H1 (cell line): ENCODE data around the gene KIF4A. TPM values are rescaled to one million over a fixed set of nuclear protein-coding genes. Genes with fewer than 3 reads are reported as not detected.

Experiments used
- CTCF ChIA-PET: fragments of 300-600 bp; sonication (Branson Sonifier 250); formaldehyde crosslinking; loops from one replicate; lab custom pipeline; 2021; ENCODE audit not compliant: partially characterized antibody; lab: Charles Lee
- POLR2A ChIA-PET: fragments of 300-600 bp; sonication (Branson Sonifier 250); formaldehyde crosslinking; loops from one replicate; lab custom pipeline; 2021; ENCODE audit warnings: inconsistent platforms; ENCODE audit not compliant: partially characterized antibody; lab: Charles Lee
- DNase-seq, 2 experiments: peaks; one replicate each; pipeline versions ENCODE4 v3.0.0 to v3.0.0-alpha.2; 2010 to 2022; ENCODE audit warnings: low spot score in 2 of 2, low read depth in 1 of 2, mixed read lengths in 1 of 2
- FAIRE-seq: peaks from 2 replicates; lab custom pipeline; 2011; peaks lifted over from hg19 to GRCh38; lab: Jason Lieb, UNC
- H2AFZ ChIP-seq: 2 replicates; pipeline ENCODE4 v1.8.1; 2012; ENCODE audit warnings: low read length, inconsistent platforms
- H2AK5ac ChIP-seq: 2 replicates; pipeline ENCODE4 v1.6.1; 2013; ENCODE audit warnings: low read depth, low read length
- H2BK120ac ChIP-seq: replicated peaks from 2 replicates; pipeline ENCODE3; 2013; ENCODE audit warnings: low read depth, low read length, inconsistent platforms
- H2BK12ac ChIP-seq: 2 replicates; pipeline ENCODE4 v1.6.1; 2013; ENCODE audit warnings: low read depth, low read length
- H2BK15ac ChIP-seq: 2 replicates; pipeline ENCODE4 v1.6.1; 2013; ENCODE audit warnings: low read length
- H2BK20ac ChIP-seq: 2 replicates; pipeline ENCODE4 v1.6.1; 2013; ENCODE audit warnings: low read length
- H2BK5ac ChIP-seq: 2 replicates; pipeline ENCODE4 v1.6.1; 2013; ENCODE audit warnings: low read depth, low read length
- H3K14ac ChIP-seq: 2 replicates; pipeline ENCODE4 v1.6.1; 2013; ENCODE audit warnings: inconsistent platforms; ENCODE audit not compliant: insufficient read length
- H3K18ac ChIP-seq: 2 replicates; pipeline ENCODE4 v1.6.1; 2013; ENCODE audit warnings: low read length; ENCODE audit errors: extremely low read depth
- H3K23ac ChIP-seq: 2 replicates; pipeline ENCODE4 v1.6.1; 2013; ENCODE audit warnings: inconsistent platforms; ENCODE audit not compliant: insufficient read length
- H3K23me2 ChIP-seq: 2 replicates; pipeline ENCODE4 v1.6.1; 2013; ENCODE audit warnings: low read depth, low read length
- H3K27ac ChIP-seq: 2 replicates; pipeline ENCODE4 v1.6.1; 2011; ENCODE audit warnings: low read depth, low read length, inconsistent platforms
- H3K27me3 ChIP-seq, 4 experiments: replicated peaks in 1 of 4; 1 replicate in 1 of 4; 2 replicates in 3 of 4; pipeline versions ENCODE4 v1.6.1 to v1.8.1; 2011 to 2013; ENCODE audit warnings: low read length in 3 of 4, mild to moderate bottlenecking in 3 of 4, inconsistent platforms in 2 of 4, mixed read lengths in 2 of 4, moderate library complexity in 1 of 4; ENCODE audit not compliant: control insufficient read depth in 3 of 4, insufficient read depth in 3 of 4; ENCODE audit errors: extremely low read depth in 1 of 4
- H3K36me3 ChIP-seq, 4 experiments: 2 replicates each; pipeline versions ENCODE4 v1.6.1 to v1.8.1; 2011 to 2013; ENCODE audit warnings: mild to moderate bottlenecking in 4 of 4, low read length in 3 of 4, moderate library complexity in 2 of 4, control low read depth in 1 of 4, inconsistent platforms in 1 of 4; ENCODE audit not compliant: insufficient read depth in 4 of 4, control insufficient read depth in 2 of 4
- H3K4ac ChIP-seq: replicated peaks from 2 replicates; pipeline ENCODE3; 2013; ENCODE audit warnings: low read length, low read depth, mixed read lengths, inconsistent platforms; ENCODE audit not compliant: insufficient read length
- H3K4me1 ChIP-seq, 4 experiments: replicated peaks in 1 of 4; 1 replicate in 1 of 4; 2 replicates in 3 of 4; pipeline versions ENCODE4 v1.6.1 to v1.8.1; 2011 to 2013; ENCODE audit warnings: low read length in 3 of 4, inconsistent platforms in 2 of 4, mixed read lengths in 1 of 4; ENCODE audit not compliant: insufficient read depth in 4 of 4, control insufficient read depth in 3 of 4
- H3K4me2 ChIP-seq, 2 experiments: 2 replicates each; pipeline versions ENCODE4 v1.6.1 to v1.8.1; 2011 to 2013; ENCODE audit warnings: low read depth in 2 of 2, low read length in 2 of 2, control low read depth in 1 of 2, inconsistent platforms in 1 of 2, mild to moderate bottlenecking in 1 of 2; ENCODE audit not compliant: insufficient read depth in 1 of 2
- H3K4me3 ChIP-seq, 4 experiments: fragments of 200-600, 300-600 bp in 1 of 4; sonication (generic), shearing (Covaris generic), sonication (Bioruptor Twin) in 1 of 4; 2 replicates each; pipeline versions ENCODE4 v1.5.1 to v1.8.1; 2011 to 2016; ENCODE audit warnings: low read length in 4 of 4, low read depth in 3 of 4, control low read depth in 2 of 4, inconsistent platforms in 2 of 4, mild to moderate bottlenecking in 2 of 4, mixed read lengths in 1 of 4, moderate library complexity in 1 of 4; ENCODE audit not compliant: insufficient read depth in 2 of 4; ENCODE audit errors: extremely low read depth in 1 of 4
- H3K56ac ChIP-seq: replicated peaks from 2 replicates; pipeline ENCODE3; 2013; ENCODE audit warnings: low read depth, mild to moderate bottlenecking, mixed read lengths, low read length, inconsistent platforms; ENCODE audit not compliant: insufficient read length
- H3K79me1 ChIP-seq: 2 replicates; pipeline ENCODE4 v1.6.1; 2013; ENCODE audit warnings: low read depth, low read length, control low read depth
- H3K79me2 ChIP-seq, 2 experiments: 2 replicates each; pipeline versions ENCODE4 v1.6.1 to v1.8.1; 2012 to 2013; ENCODE audit warnings: low read length in 2 of 2, mild to moderate bottlenecking in 2 of 2, inconsistent platforms in 1 of 2; ENCODE audit not compliant: insufficient read depth in 2 of 2, control insufficient read depth in 1 of 2
- H3K9ac ChIP-seq, 4 experiments: replicated peaks in 1 of 4; 1 replicate in 1 of 4; 2 replicates in 3 of 4; pipeline versions ENCODE4 v1.6.1 to v1.8.1; 2011 to 2013; ENCODE audit warnings: low read depth in 3 of 4, low read length in 3 of 4, control low read depth in 2 of 4, mild to moderate bottlenecking in 2 of 4, moderate library complexity in 2 of 4, inconsistent platforms in 1 of 4; ENCODE audit errors: extremely low read depth in 1 of 4
- H3K9me3 ChIP-seq, 2 experiments: 2 replicates each; pipeline versions ENCODE4 v1.6.1 to v1.8.1; 2012 to 2013; ENCODE audit warnings: mild to moderate bottlenecking in 2 of 2, moderate library complexity in 2 of 2, control low read depth in 1 of 2, inconsistent platforms in 1 of 2, low read depth in 1 of 2, low read length in 1 of 2, mixed read lengths in 1 of 2; ENCODE audit not compliant: insufficient read depth in 2 of 2
- H4K20me1 ChIP-seq, 2 experiments: replicated peaks in 1 of 2; 2 replicates each; pipeline versions ENCODE3 to v1.8.1; 2011 to 2013; ENCODE audit warnings: inconsistent platforms in 2 of 2, low read length in 2 of 2, mild to moderate bottlenecking in 1 of 2; ENCODE audit not compliant: insufficient read depth in 2 of 2, control insufficient read depth in 1 of 2
- H4K5ac ChIP-seq: 2 replicates; pipeline ENCODE4 v1.6.1; 2013; ENCODE audit warnings: low read length, low read depth, mixed read lengths, inconsistent platforms; ENCODE audit not compliant: insufficient read length
- H4K8ac ChIP-seq: 2 replicates; pipeline ENCODE4 v1.8.0; 2013; ENCODE audit warnings: mild to moderate bottlenecking, moderate library complexity, low read length, inconsistent platforms; ENCODE audit not compliant: insufficient read depth; ENCODE audit errors: extremely low read depth
- H4K91ac ChIP-seq: replicated peaks from 2 replicates; pipeline ENCODE3; 2013; ENCODE audit warnings: low read length, mixed read lengths, inconsistent platforms; ENCODE audit not compliant: insufficient read length
- CBX8 ChIP-seq: fragments of 300-800, 300-1000 bp; sonication (generic); IDR thresholded peaks from 2 replicates; pipeline ENCODE4 v1.7.1; 2016; ENCODE audit warnings: low read depth, low read length, borderline replicate concordance
- CHD2 ChIP-seq: IDR thresholded peaks from 2 replicates; pipeline ENCODE4 v1.6.1; 2012; ENCODE audit warnings: low read length, improper control_type of control experiment
- CTBP2 ChIP-seq: IDR thresholded peaks from 2 replicates; pipeline ENCODE4 v1.7.0; 2011; ENCODE audit warnings: borderline replicate concordance, mild to moderate bottlenecking, moderate library complexity, mixed read lengths, low read length; ENCODE audit not compliant: insufficient read depth, insufficient read length
- FOSL1 ChIP-seq: IDR thresholded peaks from 2 replicates; pipeline ENCODE4 v1.6.1; 2011; ENCODE audit warnings: mild to moderate bottlenecking, low read depth, low read length, moderate library complexity; ENCODE audit not compliant: insufficient read depth
- GTF2F1 ChIP-seq: IDR thresholded peaks from 2 replicates; pipeline ENCODE4 v1.6.1; 2012; ENCODE audit warnings: low read depth, low read length, improper control_type of control experiment, borderline replicate concordance
- HDAC6 ChIP-seq: IDR thresholded peaks from one replicate; pipeline ENCODE4 v1.7.1; 2012; ENCODE audit warnings: low read depth, mild to moderate bottlenecking, inconsistent platforms, low read length, moderate library complexity
- MAFK ChIP-seq: IDR thresholded peaks from 2 replicates; pipeline ENCODE4 v1.6.1; 2012; ENCODE audit warnings: low read depth, mild to moderate bottlenecking, improper control_type of control experiment, low read length
- SIX5 ChIP-seq: IDR thresholded peaks from 2 replicates; pipeline ENCODE4 v1.6.1; 2011; ENCODE audit warnings: mild to moderate bottlenecking, low read depth, low read length
- SP2 ChIP-seq: IDR thresholded peaks from 2 replicates; pipeline ENCODE4 v1.6.1; 2012; ENCODE audit warnings: mild to moderate bottlenecking, low read length, inconsistent platforms
- SUZ12 ChIP-seq: fragments of 200-600 bp; sonication (generic); IDR thresholded peaks from 2 replicates; pipeline ENCODE4 v1.6.1; 2012; ENCODE audit warnings: mild to moderate bottlenecking, inconsistent platforms, low read length, moderate library complexity, mixed read lengths
- TAF1 ChIP-seq: IDR thresholded peaks from 2 replicates; pipeline ENCODE4 v1.6.1; 2011; ENCODE audit warnings: mild to moderate bottlenecking, low read depth, low read length
- WGBS, 2 experiments: shearing (Covaris generic) in 1 of 2; methylation state at CpG; one replicate each; pipeline versions ENCODE4 v1.1.6 to v1.1.7; 2013 to 2015; ENCODE audit warnings: low lambda C conversion rate in 2 of 2, mixed read lengths in 2 of 2, inconsistent platforms in 1 of 2, low coverage in 1 of 2, missing lambda C conversion rate in 1 of 2; ENCODE audit not compliant: insufficient replicate concordance in 2 of 2, insufficient coverage in 1 of 2, insufficient read length in 1 of 2; ENCODE audit errors: extremely low coverage in 1 of 2, missing lambda C conversion rate in 1 of 2; 5-methylcytosine and 5-hydroxymethylcytosine counted together
- polyA plus RNA-seq, 7 experiments: library from polyadenylated mRNA; depleted of rRNA in 3 of 7; stranded (reverse) in 5 of 7; unstranded in 2 of 7; fragments of >200 nt in 5 of 7; fragments of 200-250 nt in 2 of 7; gene quantifications; 1 replicate in 5 of 7; 2 replicates in 1 of 7; 4 replicates in 1 of 7; pipeline versions ENCODE4 v1.2.1 to v1.2.3, GENCODE V29; 2011 to 2013; ENCODE audit warnings: missing spikeins in 2 of 7, mixed read lengths in 2 of 7
- total RNA-seq: library from RNA; stranded (reverse); fragmentation: NEBNext Ultra II Directional; extraction: Animal tissue kit (Norgen Biotek cat#: 25700); gene quantifications from 2 replicates; pipeline ENCODE4 v1.2.1, GENCODE V29; 2021

KIF4A gene
- total and polyA plus RNA-seq, 2 of the 8 experiments (the other 6 are each of a cell fraction or from before 2014, with no cell fraction given), result 10.9 to 35.7 TPM

DNA sequence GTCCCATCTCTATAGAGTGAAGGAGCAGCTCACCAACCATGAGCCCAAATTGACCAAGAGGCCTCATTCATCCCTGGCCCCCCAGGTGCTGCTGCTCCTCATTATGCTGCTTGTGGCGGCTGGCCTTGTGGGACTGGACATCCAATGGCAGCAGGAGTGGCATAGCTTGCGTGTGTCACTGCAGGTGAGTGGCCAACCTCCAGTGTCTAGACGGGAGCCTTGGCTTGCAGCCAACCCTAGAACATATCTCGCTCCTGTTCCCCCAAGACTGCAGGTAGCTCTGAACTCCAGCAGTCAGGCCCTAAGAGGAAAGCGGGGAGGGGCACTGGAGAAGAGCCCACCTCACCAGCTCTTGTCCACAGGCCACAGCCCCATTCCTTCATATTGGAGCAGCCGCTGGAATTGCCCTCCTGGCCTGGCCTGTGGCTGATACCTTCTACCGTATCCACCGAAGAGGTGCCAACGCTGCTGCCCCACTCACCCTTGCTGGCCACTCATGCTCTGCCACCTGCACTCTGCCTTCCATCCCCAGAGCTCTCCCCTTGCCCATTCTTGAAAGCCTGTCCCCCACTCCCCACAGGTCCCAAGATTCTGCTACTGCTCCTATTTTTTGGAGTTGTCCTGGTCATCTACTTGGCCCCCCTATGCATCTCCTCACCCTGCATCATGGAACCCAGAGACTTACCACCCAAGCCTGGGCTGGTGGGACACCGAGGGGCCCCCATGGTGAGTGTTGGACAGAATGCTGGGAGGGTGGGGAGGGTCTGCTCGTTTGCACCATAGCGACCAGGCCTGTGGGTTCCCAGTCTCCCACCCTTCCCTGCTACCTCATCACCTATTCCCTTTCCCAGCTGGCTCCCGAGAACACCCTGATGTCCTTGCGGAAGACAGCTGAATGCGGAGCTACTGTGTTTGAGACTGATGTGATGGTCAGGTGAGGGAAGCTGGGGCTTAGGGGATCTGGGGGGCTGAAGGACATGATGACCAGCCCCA, 136.7 kb downstream of the KIF4A start:
- no peak overlapping the region for H3K23ac ChIP-seq
- H3K9me3 ChIP-seq, result no peaks in the 10 kb centered on the region
- H3K27me3 ChIP-seq, result no peaks in the 10 kb centered on the region
- H3K4me1 ChIP-seq, result peaks cover 2 to 12% (median 9%) of the 10 kb centered on the region in 4 experiments
- H4K91ac ChIP-seq, result no peak overlapping the region
- no peak overlapping the region for H3K4me3 ChIP-seq
- no peak overlapping the region for H3K14ac ChIP-seq
- FAIRE-seq (no peak), DNase-seq (no peak)
- H3K56ac ChIP-seq, result no peak overlapping the region
- H3K36me3 ChIP-seq, result peaks cover 10 to 49% (median 30%) of the 10 kb centered on the region in 4 experiments
- no peak overlapping the region for H3K4me2 ChIP-seq
- 91% methylated on average over 11 of the region's 15 CpGs; no CpG with 5 or more reads in 1 of the 2 experiments for whole genome bisulfite sequencing, 2 experiments
- H2BK5ac ChIP-seq, result no peak overlapping the region
- H3K79me1 ChIP-seq, result no peaks in the 10 kb centered on the region
- no peak overlapping the region for H2AK5ac ChIP-seq
- H3K9ac ChIP-seq, result no peak overlapping the region
- POLR2A ChIA-PET, result interaction anchor here (0.6 kb wide), 1 partner anchor 284 kb away, joined by 3 read pairs; no protein-coding TSS in a partner anchor
- H2BK20ac ChIP-seq, result no peak overlapping the region
- H3K18ac ChIP-seq, result no peak overlapping the region
- H2BK120ac ChIP-seq, result no peak overlapping the region
- H2AFZ ChIP-seq, result no peak overlapping the region
- no peak overlapping the region for H2BK12ac ChIP-seq
- no peaks in the 10 kb centered on the region for H3K79me2 ChIP-seq
- no peak overlapping the region for H2BK15ac ChIP-seq
- no peaks in the 10 kb centered on the region for H4K20me1 ChIP-seq
- H3K4ac ChIP-seq, result no peak overlapping the region
- CTCF ChIA-PET, result no interaction called here
- H3K23me2 ChIP-seq, result peaks cover 2% of the 10 kb centered on the region; the same call in 1 of the 2 replicates
- H4K5ac ChIP-seq, result no peak overlapping the region
- no peak overlapping the region; the same call in 1 of the 2 replicates for H4K8ac ChIP-seq
- H3K27ac ChIP-seq, result no peak overlapping the region
- no peak for TF ChIP-seq SP2
- no peak for TF ChIP-seq HDAC6
- TF ChIP-seq FOSL1, result no peak
- no peak for TF ChIP-seq SIX5
- TF ChIP-seq CTBP2, result no peak
- no peak for TF ChIP-seq CBX8
- no peak for TF ChIP-seq CHD2
- no peak for TF ChIP-seq MAFK
- no peak for TF ChIP-seq TAF1
- no peak for TF ChIP-seq SUZ12
- TF ChIP-seq GTF2F1, result no peak
